Panc1 (cell line): ENCODE data around the gene DGKD.

Experiments used
- TCF7L2 ChIP-seq: IDR thresholded peaks from 2 replicates; pipeline ENCODE4 v1.6.1; 2011; ENCODE audit warnings: mild to moderate bottlenecking, low read depth, low read length, inconsistent platforms
- TF ChIP-seq, protein P1 (sequence below): fragments of 450-650 bp; IDR thresholded peaks from 2 replicates; pipeline ENCODE4 v1.5.1; 2017; ENCODE audit warnings: mild to moderate bottlenecking

DNA sequence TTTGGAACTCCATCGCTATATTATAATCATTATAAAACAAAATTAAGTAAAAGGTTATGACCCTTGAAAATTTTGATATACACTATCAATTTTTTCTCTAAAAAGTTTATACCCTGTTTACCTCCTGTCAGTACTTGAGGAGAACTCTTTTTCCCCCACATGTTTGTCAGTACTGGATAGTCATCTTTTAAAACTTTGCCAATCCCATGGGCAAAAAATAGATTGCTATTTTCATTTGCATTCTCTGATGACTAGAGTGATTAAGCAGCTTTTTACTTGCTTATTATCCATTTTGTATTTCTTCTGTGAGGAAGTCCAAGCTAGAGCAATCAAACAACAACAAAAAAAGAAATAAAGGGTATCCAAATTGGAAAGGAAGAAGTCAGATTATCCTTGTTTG lies 76.4 kb downstream of the DGKD start:
- TF ChIP-seq, protein P1, sequence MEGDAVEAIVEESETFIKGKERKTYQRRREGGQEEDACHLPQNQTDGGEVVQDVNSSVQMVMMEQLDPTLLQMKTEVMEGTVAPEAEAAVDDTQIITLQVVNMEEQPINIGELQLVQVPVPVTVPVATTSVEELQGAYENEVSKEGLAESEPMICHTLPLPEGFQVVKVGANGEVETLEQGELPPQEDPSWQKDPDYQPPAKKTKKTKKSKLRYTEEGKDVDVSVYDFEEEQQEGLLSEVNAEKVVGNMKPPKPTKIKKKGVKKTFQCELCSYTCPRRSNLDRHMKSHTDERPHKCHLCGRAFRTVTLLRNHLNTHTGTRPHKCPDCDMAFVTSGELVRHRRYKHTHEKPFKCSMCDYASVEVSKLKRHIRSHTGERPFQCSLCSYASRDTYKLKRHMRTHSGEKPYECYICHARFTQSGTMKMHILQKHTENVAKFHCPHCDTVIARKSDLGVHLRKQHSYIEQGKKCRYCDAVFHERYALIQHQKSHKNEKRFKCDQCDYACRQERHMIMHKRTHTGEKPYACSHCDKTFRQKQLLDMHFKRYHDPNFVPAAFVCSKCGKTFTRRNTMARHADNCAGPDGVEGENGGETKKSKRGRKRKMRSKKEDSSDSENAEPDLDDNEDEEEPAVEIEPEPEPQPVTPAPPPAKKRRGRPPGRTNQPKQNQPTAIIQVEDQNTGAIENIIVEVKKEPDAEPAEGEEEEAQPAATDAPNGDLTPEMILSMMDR = no peak
- no peak for TF ChIP-seq TCF7L2
